ENCODE results near the gene NDUFC1.
"Not testable (repeated sequence)": the region's sequence is repeated elsewhere in the genome, so short reads cannot be mapped to it uniquely, and the experiment has no call there.

NDUFC1 gene

DNA sequence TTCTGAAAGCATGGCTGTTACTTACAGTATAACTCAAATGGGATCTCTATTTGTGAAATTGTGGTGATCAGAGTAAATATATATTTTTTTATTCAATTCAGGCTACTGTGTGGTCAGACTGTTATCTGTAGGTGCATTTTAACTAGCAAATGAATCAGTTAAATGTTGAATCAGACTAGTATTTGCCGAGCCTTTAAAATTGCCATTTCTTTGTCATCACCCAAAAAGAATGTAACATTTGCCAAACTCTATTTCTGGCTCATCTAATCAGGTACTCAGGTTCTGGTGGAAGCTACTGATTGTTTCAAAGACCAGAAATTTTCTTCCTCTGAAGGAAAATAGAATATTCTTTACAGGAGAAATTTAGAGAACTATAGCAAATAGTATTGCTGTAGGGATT is 2.7 kb downstream of the NDUFC1 start:
- no peak for DNase-seq (ENCODE audit: low read depth in 1 of 2, low spot score in 1 of 2)

DNA sequence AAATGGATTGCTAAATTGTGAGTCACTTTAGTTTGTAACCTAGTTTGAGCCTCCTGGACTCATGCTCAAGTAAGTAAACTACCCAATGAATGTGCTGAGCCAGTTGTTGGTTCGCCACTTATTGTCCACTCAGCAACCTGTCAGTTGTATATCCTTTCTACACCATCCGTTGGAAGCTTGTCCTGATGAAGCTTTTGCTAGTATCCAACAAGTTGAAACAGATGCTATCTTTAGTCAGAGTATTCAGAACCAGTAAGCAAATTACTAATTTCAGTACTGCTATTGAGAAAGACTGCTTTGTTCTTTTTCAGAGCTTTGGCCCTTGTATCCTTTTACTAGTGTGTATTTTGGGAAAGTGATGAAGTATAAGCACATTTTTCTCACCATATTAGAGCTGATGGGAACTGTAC is 5.3 kb downstream of the NDUFC1 start:
- no peak for DNase-seq (ENCODE audit: low read depth in 1 of 2, low spot score in 1 of 2)

DNA sequence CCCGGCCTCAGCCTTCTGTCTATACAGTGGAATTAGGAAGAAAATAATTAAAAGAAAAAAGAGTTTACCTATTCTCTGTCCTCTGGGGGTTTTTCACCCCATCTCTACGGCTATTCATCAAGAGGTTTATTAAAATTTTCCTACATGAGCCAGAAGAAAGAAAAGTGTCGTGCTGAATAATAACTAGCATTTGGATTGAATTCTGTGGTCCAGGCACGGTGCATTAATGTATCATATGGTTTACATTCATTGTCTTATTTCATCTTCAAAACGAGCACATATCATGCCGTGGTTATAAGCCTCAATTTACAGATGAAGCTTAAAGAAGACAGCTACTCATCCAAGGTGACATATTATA is 6.4 kb downstream of the NDUFC1 start:
- no peak for DNase-seq (ENCODE audit: low read depth in 1 of 2, low spot score in 1 of 2)

DNA sequence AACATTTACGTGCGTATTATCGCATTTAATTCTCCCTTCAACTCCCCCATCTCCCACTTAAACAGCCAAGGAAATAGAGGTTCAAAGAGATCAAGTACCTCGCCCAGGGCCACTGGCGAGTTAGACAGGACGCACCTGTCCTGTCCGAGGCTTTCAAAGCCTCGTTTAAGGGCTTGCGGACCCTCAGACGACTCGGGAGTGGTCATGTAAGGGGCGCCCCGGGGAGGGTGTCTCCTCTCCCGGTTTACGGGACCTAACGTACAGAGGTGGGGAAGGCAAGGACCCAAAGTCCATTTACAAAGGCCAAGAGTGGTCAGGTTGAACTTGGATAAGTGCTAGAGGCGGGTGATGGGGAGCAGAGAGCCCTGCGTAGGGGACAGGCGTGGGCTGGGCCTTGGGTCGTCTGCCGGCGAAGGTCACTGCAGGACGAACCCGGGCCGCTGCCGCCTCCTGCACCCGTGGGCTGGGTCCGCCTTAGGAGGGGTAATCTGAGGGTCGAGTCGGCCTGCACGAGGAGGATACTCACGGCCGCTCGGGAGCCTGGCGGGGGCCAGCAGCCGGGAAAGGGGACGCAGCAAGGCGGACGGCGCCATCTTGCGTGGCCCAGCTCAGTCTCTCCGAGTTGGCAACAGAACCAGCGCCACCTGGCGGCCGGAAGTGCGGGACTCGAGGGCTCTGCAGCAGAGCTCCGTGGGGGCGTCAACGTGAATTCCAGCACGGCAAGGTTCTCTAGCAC is 6.9 kb downstream of the NDUFC1 start:
- DNase-seq (ENCODE audit: low read depth in 1 of 2, low spot score in 1 of 2): peak; percentile 95 to 97

DNA sequence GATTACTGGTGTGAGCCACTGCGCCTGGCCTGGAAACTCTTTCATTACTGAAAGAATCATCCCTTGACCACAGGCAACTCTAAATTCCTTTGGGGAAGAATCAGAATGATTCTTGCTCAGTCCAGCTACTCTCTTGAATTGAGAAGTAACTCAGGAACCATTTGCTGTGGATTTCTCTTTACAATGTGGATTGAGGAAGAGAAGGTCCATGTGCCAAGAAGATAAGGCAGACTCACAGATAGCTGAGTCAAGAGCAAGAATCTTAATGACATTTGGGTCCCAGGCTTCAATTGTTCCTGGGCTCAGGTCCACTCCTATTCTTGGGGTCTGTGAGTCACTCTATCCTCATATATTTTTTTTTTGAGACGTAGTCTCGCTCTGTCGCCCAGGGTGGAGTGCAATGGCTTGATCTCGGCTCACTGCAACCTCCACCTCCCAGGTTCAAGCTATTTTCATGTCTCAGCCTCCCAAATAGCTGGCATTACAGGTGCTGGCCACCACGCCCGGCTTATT is 16.0 kb downstream of the NDUFC1 start:
- DNase-seq (ENCODE audit: low read depth in 1 of 2, low spot score in 1 of 2): no peak

DNA sequence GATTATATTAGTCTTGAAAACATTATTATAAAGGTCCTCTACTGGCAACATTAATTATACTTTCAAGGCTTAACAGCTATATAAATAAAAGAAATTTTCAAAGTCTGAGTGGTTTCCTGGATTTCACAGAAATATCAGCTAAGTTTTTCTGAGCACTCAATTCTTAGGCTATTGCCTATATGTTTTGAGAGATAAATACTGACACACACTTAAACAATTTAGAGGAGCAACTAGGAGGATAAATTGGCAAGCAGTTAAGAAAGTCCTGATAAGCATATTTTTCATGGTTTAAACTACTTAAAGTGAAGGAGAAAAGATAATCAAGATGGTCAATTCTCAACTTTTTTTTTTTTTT is 19.6 kb downstream of the NDUFC1 start:
- no peak for DNase-seq (ENCODE audit: low read depth in 1 of 2, low spot score in 1 of 2)

DNA sequence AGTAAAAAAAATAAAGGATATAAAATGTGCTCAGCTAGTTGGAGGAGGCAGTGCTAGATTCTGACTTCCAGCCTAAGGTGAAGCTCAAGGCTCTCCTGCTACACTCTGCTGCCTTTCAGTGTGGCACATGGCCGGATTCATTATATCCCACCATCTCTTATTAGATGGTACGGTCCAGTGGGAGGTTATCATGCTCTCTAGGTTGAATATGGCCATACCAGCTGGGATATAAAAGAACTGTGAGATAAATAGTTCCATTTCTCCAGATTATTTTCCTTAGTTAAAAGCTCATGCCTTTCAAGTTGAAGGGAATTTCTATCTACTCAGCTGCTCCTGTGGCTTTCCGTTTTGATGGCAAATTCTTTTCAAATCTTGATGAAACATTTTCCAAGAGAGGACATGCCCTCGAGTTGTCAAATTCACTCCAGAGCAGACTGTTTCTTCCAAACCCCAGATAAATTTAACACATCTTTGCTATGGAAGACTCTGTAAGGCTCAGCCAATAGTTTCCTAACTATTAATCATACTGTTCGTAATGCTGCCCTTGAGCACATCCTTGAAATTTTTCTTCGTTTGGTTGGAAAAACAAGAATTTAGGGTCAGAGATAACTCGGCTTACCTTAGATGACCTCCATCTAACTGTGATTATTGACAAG is 20.1 kb downstream of the NDUFC1 start:
- no peak for DNase-seq (ENCODE audit: low read depth in 1 of 2, low spot score in 1 of 2)

DNA sequence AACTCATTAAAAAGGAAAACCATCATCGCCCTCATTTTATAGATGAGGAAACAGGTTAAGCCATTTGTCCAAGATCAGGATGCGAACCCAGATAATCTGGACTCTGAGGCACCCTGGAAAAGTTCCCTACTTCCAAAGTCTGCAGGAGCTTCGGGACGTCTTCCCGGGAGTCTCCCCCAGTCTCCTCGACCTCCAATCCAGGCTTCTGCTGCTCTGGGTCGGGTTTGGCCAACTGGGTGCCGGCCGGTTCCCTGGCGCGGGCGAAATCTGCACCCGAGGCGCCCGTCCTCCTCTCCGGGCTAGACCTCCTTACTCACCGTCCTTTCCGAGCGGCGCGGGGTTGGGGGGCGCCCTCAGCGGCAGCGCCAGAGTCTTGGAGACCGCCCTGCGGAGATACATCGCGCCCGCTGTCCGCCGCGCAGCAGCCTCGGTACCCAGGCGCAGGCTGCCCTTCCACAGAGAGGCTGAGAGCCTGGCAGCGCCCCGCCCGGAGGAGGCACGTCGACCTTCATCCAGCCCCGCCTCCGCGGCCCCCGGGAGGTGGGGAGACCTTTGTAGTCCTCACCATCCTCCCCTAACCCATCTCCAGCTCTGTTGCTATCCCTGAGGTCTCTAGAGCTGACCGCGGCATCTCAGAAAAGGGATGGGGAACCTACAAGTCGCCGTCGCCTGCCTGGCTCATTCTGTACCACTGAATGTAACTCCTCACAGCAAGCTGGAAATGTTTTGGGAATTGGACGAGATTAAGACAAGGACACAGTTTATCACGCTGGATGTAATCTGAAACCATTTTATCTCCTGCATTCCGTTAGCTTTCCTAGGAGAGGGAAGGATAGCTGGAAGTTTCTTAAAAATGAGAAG is 22.3 kb downstream of the NDUFC1 start, which contains the start of gene MGARP:
Gene MGARP (minus strand): TSS at position 466 of the 861 bp plus-strand sequence. CDS start 67 bp downstream, at position 399.
- DNase-seq (ENCODE audit: low read depth in 1 of 2, low spot score in 1 of 2): no peak

DNA sequence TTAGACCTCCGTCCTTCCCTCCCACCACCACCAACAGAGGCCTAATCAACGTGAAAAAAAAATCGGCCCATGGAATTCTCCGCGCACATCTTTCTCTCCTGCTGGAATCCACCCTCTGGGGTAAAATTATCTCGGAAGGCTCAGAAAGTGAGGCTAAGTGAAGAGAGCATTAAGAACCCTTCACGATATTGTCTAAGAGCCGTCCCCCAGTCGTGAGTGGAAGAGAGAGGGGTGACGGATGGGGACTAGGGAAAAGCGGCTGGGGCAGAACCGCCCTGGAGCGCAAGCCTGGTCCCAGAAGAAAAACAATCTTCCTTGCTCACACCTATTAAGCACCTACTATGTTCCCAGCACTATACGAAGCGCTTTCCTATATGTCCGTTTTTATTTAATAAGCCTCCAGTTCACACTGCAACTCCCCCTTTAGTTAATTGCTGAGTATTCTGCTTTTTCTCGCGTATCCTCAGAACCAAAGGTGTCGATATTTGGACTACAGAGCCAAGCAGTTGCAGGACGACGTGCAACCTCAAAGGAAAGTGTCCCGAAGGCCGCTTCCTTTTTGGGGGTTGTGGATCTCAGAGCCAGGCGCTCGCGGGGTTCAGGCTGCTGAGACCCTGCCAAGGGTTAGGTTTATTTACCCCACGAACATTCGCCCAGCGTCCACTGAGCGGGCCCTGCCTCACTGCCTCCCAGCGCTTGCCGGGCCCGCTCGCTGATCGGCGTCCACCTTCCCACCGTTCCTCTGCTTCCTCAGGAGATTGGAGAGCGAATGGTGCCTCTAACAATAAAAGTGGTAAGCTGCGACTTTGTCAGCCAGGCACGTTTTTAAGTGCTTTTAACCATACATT is 23.1 kb downstream of the NDUFC1 start:
- no peak for DNase-seq (ENCODE audit: low read depth in 1 of 2, low spot score in 1 of 2)

DNA sequence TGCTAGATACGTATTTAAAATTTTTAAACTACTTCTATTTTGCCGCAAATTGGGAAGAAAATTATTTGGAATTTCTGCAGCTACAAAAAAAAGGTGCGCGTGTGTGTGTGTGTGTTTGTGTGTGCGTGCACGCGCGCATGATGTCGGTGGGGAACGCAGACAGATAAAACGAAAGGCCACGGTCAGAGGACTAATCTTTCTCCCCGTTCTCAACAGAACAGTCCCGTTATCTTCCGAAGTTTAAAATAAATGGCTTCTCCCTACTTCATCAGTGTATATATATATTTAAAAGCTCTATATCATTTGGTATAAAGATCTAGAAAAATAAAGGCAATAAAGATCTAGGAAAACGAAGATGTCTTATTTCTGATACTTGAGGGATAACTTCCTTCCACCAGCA is 23.8 kb downstream of the NDUFC1 start:
- DNase-seq (ENCODE audit: low read depth in 1 of 2, low spot score in 1 of 2): no peak

DNA sequence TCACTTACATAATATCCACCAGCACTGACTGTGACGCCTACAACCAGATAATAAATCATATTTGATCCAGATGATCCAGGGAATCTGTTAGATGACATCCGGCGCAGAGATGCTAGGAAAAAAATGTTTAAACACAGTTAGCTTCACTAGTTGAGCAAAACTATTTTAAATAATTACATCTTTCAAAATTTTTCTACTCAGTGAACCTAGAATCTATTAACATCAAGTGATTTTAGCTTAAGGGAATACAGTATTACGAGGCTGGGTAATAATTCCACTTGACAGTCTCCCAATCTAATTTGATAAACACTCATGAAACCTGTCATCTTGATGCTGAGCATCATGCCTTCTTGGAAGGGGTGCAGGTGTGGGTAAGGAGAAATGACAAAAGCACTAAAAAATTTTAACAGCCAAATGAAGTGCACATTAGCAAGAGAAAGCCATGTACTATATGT is 27.0 kb downstream of the NDUFC1 start:
- no peak for DNase-seq (ENCODE audit: low read depth in 1 of 2, low spot score in 1 of 2)

DNA sequence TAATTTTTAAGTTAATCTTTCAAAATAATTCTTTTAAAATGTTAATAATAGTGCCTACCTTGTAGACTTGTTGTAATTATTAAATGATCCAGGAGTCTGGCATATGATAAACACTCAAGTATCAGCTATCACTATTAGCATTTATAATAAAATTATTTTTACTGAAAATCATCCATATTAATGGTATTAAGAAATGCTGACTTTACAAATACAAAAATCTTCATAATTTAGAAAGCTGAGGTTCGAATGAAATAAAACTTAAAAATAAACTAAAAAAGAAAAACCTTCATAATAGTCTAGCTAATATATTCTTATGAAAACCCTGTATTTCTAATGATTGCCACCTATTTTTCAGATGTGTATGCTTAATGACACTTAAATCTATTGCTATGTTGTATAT is 27.5 kb downstream of the NDUFC1 start:
- no peak for DNase-seq (ENCODE audit: low read depth in 1 of 2, low spot score in 1 of 2)

DNA sequence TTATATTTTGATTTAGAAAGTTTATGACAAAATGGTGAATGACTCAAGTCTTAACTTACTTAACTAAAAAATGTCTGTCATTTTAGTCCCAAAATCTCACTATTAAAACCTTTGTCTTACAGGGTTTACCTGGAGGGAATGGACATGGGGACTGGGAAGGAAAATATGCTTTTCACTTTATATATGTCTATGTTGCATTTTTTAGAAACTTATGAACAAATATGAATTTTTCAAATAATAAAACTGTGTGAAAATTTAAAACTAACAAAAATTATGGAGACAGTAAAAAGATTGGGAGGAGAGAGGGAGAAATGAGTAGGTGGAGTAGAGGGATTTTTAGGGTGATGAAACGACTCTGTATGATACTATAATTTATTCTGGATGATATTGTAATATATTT is 28.4 kb downstream of the NDUFC1 start:
- DNase-seq (ENCODE audit: low read depth in 1 of 2, low spot score in 1 of 2): no peak

DNA sequence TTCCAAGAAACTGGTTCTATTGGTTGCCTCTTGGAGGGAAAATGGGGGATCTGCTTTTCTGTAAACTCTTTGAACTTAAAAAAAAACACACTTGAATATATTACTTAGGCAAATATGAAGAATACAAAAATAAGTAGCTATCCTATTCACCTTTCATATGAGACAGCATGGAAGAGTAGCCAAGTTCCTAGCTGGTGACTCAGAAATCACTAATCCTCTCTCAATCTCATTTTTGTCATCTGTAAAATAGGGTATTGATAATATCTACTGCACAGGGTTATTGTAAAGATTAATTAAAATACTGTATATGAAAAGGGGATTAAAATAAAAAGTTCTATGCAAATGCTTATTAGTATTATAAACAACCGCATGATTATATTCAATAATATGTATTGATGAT is 35.0 kb downstream of the NDUFC1 start:
- DNase-seq (ENCODE audit: low read depth in 1 of 2, low spot score in 1 of 2): no peak

DNA sequence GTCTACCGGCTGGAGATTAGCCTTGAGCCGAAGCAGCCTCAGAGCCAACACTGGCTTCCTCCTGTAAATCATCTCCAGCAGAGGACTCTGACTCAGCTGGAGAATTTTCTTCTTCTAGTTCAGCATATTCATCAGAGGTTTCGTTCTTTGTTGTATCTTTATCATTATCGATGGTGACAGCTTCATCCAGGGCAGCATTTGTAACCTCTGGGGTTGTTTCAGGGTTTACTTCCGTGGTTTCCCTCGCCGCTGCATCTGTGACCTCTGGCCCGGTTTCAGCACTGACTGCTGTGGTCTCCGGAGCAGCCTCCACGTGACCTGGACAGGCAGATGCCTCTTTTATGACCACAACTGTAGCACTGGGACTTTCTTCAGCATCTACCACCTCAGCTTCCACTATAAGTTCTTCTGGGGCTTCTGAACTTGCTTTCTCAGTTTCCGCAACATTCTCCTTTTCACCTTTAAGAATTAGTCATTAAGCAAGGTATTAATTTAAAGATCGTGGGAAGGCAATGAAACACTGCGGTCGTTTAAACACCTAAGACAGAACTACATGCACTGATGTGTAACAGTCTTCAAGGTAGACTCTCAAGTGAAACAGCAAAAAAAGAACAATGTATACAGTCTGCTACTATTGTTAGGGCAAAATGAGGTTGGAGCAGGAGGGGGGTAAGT is 35.6 kb downstream of the NDUFC1 start:
- peak; percentile 45 to 70 for DNase-seq (ENCODE audit: low read depth in 1 of 2, low spot score in 1 of 2)

DNA sequence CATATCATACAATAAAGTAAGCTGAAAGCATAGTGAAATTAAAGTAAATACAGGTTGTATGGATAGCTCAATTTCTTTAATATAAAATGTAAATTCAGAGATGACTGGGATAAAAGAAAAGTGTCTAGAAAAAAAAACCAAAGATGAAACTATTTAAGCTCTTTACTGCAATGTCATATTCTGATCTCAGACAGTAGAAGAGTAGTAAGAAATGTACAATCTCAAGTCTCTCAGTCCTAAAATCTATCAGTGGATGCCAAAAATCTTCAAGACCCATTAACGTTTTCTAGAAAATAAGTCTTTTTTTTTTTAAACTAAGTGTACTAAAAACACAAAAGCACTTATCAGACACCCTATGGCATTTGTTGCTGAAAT is 36.1 kb downstream of the NDUFC1 start:
- DNase-seq (ENCODE audit: low read depth in 1 of 2, low spot score in 1 of 2): no peak

DNA sequence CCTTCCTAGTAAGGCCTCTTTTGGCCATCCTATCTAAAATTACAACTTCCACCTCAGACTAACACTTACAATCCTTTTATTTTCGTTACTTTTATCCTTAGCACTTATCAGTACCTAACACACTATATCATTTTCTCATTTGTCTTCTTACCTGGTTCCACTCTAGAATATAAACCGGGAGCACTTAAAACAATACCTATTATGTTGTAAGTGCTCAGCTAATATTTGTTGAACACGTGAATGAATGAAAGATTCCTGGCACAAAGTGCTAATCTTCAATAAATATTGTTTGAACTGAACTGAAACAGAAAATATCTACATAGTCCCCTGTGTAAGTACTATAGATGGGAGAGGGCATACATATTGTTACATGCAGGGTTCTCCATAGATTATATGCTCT is 36.6 kb downstream of the NDUFC1 start:
- DNase-seq (ENCODE audit: low read depth in 1 of 2, low spot score in 1 of 2): no peak

DNA sequence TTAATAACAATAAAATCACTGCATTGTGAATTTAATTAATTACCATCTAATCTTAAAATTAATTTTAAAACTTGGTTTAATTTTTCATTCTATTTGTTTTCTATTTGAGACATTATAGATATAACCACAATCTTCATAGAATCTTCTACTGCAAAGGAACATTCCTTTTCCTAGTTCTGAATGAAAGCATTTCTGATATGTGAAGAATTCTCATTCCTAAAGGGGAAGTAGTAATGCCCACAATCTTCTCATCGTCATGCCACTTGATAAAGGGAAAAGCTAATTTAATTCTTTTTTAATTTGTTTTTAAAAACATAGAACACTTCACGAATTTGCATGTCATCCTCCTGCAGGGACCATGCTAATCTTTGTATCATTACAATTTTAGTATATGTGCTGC is 45.9 kb downstream of the NDUFC1 start:
- DNase-seq (ENCODE audit: low read depth in 1 of 2, low spot score in 1 of 2): no peak

DNA sequence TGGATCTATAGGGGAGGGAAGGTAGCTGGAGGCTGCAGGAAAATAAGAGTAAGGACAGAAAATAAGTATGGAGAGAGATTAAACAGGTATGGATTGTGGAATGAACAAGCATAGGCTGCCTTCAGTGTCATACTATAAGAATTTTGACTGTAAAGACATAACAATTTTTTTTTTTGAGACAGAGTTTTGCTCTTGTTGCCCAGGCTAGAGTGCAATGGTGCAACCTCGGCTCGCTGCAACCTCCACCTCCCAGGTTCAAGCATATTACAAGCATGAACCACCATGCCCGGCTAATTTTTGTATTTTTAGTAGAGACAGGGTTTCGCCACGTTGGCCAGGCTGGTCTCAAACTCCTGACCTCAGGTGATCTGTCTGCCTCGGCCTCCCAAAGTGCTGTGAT is 46.7 kb downstream of the NDUFC1 start:
- not testable (repeated sequence) for DNase-seq (ENCODE audit: low read depth in 1 of 2, low spot score in 1 of 2)

DNA sequence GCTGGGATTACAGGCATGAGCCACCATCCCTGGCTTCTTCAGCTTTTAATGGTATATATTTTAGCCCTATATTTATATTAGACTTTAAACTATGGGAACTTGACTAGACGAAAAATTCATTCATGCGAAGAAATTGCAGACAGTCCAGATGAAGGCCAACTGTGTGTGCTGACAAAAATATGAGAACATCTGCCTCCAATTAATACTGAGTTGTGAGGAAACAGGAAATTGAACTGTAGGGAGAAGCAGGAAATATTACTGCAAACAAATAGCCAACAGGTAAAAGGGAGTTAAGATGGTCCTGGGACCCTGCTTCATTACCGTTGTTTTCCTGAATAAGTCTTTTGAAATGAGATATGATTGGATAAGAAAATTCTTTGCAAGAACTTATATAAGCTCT is 48.6 kb downstream of the NDUFC1 start:
- no peak for DNase-seq (ENCODE audit: low read depth in 1 of 2, low spot score in 1 of 2)
